Measurements from ENCODE around the gene GULP1.

Gene GULP1

GRCh38 chr2:188291617-188292347 lies at the start of gene GULP1 (continued):
- no peak for TF ChIP-seq ZNF391 (tag by site-specific recombination; IDR thresholded peaks at IDR 0.05; ENCODE audit: borderline replicate concordance, low read depth)
- 0 out of 2 replicates have a peak, but pooled peaks have one; percentile 48 for TF ChIP-seq ZNF660 (tag by site-specific recombination; IDR thresholded peaks at IDR 0.05)
- no peak for TF ChIP-seq ZNF501 (tag by site-specific recombination; IDR thresholded peaks at IDR 0.05)
- no peak for TF ChIP-seq OVOL3 (tag by site-specific recombination; IDR thresholded peaks at IDR 0.05)
- no peak for TF ChIP-seq ZBTB11 (tag by site-specific recombination; conservative IDR thresholded peaks at IDR 0.05; ENCODE audit: low read depth)
- TF ChIP-seq ZBTB10 (tag by site-specific recombination; IDR thresholded peaks at IDR 0.05), result no peak
- peak; percentile 52 for TF ChIP-seq ZNF335 (tag by site-specific recombination; conservative IDR thresholded peaks at IDR 0.05)
- TF ChIP-seq GLIS2 (tag by site-specific recombination; IDR thresholded peaks at IDR 0.05), result no peak
- TF ChIP-seq PRDM1 (tag by site-specific recombination; IDR thresholded peaks at IDR 0.05), result no peak
- peak; percentile 40; the same call in 1 of the 2 replicates for TF ChIP-seq ZNF600 (tag by site-specific recombination; IDR thresholded peaks at IDR 0.05)
- no peak for TF ChIP-seq ZNF768 (tag by site-specific recombination; IDR thresholded peaks at IDR 0.05)

GRCh38 chr2:188243381-188243780 lies 48.3 kb upstream of the GULP1 start:
- Histone ChIP-seq H3K4me1 (ENCODE audit: control insufficient read depth, insufficient read depth, low read length) (no peaks in the 10 kb centered on the region), H3K27ac (ENCODE audit: extremely low read depth, low read depth, low read length) (no peak overlapping the region), H3K9me3 (ENCODE audit: control insufficient read depth, insufficient read depth, low read depth, low read length) (no peaks in the 10 kb centered on the region), H3K4me3 (ENCODE audit: low read depth, low read length) (no peak overlapping the region), H3K36me3 (ENCODE audit: control insufficient read depth in 2 of 2, insufficient read depth in 1 of 2, low read length in 2 of 2) (no peaks in the 10 kb centered on the region)
- ChIA-PET POLR2A (interaction anchor here (1.5 kb wide), 1 partner anchor 49 kb away, joined by 6 read pairs; the partner anchor contains the start of gene GULP1), CTCF (interaction anchor here (1.0 kb wide), 1 partner anchor 50 kb away, joined by 6 read pairs; no protein-coding TSS in a partner anchor)
- TF ChIP-seq ZNF2 (tag by site-specific recombination; IDR thresholded peaks at IDR 0.05) (no peak), ZNF701 (tag by site-specific recombination; IDR thresholded peaks at IDR 0.05) (no peak), SP2 (tag by site-specific recombination; IDR thresholded peaks at IDR 0.05) (no peak), ZBTB8A (tag by site-specific recombination; IDR thresholded peaks at IDR 0.05) (no peak), RBAK (tag by site-specific recombination; IDR thresholded peaks at IDR 0.05) (no peak), ZNF76 (tag by site-specific recombination; IDR thresholded peaks at IDR 0.05; ENCODE audit: borderline replicate concordance, low read depth) (no peak), ZNF558 (tag by site-specific recombination; IDR thresholded peaks at IDR 0.05) (no peak), ZNF423 (tag by site-specific recombination; IDR thresholded peaks at IDR 0.05) (no peak), ZSCAN30 (tag by site-specific recombination; IDR thresholded peaks at IDR 0.05) (no peak), ZNF518A (tag by site-specific recombination; conservative IDR thresholded peaks at IDR 0.05; ENCODE audit: low read depth) (no peak), PRDM10 (tag by site-specific recombination; IDR thresholded peaks at IDR 0.05) (no peak)

All from HEK293 (cell line).